Stimulated activated CD8-positive, alpha-beta memory T cell treated with anti-CD3 and anti-CD28 coated beads, Interleukin-12 subunit alpha, Interleukin-12 subunit beta, amount 100 ng/mL, for 24 hours (primary cell): Measurements from ENCODE around the gene MTM1.

Experiments used
- DNase-seq: peaks from one replicate; pipeline ENCODE4 v3.0.0-alpha.2; 2020; ENCODE audit errors: extremely low read depth

Gene MTM1

DNA sequence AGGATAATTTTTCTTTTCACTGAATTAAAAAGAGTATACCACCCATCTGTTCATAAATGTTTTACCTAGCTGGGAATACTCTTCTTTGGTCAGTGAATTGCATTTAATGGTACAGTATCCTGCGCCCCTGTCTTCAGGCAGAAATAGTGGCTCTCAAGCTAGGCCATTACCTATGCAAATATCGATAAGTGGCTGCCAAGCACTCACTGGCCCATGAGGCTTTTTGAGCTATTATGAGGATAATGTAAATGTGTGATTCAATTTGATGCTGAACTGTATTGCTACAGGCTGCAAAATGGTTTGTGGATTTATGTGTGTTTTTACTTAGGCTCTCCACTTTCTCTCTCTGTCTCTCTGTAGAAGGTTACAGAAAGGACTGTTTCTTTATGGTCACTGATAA, 94.7 kb downstream of the MTM1 start:
- no peak for DNase-seq

DNA sequence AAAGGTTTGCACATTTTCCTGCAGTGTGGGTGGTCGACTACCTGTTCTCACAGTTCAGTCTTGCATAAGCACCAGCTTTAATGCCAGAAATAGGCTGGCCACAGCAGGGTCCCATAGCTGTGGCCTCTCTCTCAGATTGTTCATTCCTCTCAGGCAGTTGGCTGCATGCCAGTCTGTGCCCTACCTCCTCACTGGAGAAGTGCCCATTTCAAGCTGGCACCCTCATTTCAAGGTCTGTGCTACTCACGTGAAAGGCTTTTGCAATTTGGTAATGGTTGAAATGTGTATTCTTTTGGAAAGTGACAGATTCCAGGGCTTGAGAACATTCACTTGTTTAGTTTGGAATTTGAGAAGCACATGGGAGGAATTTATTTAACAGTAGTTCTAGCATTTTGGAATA, 95.9 kb downstream of the MTM1 start:
- no peak for DNase-seq

DNA sequence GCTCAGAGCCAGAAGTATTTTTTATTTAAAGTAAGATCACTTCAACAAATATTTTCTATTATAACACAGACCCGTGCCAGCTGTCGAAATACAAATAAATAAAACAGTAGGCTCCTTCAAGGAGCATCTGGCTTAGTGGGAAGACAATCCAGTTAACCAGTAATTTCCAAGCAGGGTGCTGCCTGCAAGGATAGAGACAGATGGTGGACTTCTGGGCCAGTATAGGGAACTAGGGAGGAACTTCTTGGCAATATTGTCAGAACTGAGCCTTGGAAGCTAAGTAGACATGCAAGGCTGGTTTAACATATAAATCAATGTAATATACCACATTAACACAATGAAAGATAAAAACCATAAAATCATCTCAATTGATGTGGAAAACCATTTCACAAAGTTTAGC, 107.8 kb downstream of the MTM1 start:
- DNase-seq: no peak

DNA sequence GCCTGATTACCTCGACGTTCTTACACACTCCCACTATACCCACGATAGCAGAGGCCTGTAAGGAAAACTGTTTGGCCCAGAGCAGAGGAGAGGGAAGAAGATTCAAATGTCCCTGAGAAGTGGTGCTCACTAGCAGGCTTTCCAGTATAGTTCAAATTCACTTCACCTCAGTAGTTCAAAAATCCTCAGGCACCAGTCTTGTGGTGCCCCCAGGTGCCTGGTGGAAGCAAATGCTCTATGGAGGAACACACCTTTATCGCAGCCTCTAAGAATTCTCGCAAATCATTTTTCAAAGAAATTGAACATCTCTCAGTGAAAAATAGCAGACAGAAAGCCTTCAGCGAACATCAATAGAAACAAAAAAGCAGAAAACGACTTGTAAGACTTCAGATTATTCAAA, 112.6 kb downstream of the MTM1 start:
- DNase-seq: no peak

DNA sequence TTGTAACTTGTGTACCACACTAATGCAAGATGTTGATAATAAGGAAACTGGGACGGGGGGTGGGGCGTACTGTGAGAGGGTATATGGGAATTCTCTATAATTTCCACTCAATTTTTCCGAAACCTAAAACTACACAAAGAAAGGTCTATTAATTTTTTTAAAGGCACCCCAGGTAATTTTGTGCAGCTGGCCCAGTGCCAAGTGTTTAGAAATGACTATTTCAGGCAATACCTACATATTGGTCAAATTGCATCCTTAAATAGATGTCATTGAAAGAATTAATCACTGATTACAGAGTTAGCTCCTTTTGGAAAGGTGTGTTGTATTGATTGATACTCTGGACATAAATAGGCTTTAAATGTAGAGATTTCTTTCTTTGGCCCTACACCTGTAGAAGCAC, 114.7 kb downstream of the MTM1 start:
- DNase-seq: no peak

- DNase-seq: no peak
Observed at GRCh38 chrX:150683536-150684146, 115.2 kb downstream of the MTM1 start.

DNA sequence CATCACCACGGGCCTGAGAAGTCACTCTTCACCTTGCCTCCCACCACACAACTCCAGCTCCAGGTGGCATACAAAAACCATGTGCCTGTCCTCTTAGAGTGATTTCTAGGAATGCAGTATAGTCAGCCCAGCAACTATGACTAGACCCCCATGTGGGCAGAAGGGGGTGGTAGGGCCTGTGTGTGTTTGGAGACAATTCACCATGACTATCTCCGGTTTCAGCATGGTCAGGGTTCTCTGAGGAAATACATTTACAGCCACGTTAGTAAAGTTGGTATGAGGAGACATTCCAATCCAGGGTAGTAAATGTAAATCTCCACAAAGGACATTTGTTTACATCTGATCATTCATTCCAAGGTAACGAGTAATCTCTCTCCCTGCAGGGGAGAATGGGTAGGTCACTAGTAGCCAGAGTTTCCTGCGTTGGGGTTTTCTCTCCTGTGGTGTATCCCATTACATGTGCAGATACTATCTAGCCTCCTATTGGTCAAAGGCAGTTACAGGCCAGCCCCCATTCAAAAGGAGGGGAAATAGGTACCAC, 120.6 kb downstream of the MTM1 start:
- DNase-seq: no peak

GRCh38 chrX:150690126-150690525, 121.7 kb downstream of the MTM1 start:
- no peak for DNase-seq

DNA sequence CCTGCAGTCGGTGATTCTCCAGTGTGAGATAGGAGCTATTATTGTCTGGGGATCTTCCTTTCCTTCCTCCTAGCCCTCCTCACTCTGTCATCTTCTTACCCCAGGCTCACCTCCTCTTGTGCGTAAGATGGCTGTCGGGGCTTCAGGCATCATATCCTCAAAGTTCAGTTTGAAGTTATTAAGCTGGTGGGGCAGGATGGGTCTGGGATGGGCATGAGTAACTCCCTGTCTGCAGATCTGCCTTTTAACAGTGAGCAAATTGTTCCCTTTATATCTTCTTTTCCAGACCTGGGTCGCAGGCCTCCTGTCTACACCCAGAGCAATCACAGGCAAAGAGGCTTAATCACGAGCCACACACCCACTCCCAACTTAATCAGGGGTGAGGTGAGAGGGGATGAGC, 123.9 kb downstream of the MTM1 start:
- no peak for DNase-seq

DNA sequence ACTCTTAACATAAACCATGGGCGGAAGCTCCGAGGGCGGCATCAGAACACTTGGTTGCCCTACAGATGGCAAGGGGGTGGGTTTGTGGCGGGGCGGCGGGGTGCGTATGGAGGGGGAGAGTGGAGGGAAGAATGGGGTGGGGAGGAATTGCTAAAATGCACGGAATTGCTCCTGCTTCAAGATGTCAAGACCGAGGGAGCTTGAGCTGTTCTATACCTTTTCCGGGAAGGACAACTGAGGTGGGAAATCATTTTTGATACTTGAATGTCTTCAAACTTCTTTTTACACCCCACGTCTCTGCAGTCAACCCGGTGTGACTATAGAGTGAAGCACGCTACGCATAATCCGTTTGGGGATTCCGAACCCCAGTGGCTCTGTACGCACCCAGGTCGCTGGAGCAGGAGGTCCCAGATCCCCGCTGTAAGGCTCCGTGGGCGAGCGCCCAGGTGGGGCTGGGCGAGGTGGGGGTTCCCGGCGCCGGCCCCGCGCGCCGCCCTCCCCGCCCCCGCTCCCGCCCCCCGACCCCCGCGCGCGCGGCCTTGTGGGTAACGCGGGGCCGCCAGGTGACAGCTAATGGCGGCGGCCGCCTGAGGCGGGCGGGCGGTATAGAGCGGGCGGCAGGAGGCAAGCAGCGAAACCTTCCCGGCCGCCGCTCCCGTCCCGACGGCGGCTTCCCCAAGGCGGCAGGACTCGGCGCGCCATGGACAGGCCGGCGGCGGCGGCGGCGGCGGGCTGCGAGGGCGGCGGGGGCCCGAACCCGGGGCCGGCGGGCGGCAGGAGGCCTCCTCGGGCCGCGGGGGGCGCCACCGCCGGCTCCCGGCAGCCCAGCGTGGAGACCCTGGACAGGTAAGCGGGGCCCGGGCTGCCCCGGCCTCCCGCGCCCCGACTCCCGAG, 124.7 kb downstream of the MTM1 start, which contains the start of gene MTMR1:
Gene MTMR1 (plus strand): TSS at position 566 of the 894 bp plus-strand sequence. CDS start 135 bp downstream, at position 701.
- no peak for DNase-seq

GRCh38 chrX:150693725-150694574, 125.5 kb downstream of the MTM1 start:
- DNase-seq: no peak

GRCh38 chrX:150694738-150695410, 126.5 kb downstream of the MTM1 start:
- DNase-seq: no peak

DNA sequence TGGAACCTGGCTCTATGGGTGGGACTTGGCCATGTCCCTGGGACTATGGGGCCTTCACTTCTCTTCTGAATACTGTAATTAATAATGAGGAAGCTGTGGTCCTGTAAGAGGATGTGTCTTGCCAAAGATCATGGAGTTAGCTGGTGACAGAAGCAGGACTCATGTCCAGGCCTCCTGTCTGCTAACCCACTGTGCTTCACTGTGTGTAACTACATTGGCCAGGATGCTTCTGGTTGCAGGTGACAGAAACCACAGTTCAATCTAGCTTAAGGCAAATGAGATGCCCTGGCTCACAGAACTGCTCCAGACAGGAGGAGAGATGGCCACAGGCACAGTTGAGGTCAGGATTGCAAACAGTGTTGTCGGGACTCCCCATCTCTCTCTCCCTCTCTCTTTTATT, 127.9 kb downstream of the MTM1 start:
- no peak for DNase-seq

DNA sequence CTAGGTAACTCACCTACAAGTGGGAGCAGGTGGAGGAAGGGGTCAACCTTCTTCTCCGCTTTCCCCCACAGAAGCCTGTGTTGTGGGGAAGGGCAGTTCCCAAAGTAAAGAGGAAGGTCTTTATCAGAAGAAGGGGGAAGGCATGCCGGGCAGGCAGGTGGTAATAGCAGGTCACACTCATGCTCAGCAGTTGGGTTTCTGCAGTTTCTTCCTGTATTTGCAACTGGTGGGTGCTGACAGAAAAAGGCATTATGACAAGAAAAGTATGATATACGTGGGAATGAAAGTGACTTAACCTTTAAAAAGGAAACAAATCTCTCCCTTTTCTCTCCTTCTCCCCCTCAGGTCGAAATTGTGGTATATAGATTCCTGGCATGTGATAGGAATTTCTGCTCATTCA, 128.4 kb downstream of the MTM1 start:
- DNase-seq: no peak

DNA sequence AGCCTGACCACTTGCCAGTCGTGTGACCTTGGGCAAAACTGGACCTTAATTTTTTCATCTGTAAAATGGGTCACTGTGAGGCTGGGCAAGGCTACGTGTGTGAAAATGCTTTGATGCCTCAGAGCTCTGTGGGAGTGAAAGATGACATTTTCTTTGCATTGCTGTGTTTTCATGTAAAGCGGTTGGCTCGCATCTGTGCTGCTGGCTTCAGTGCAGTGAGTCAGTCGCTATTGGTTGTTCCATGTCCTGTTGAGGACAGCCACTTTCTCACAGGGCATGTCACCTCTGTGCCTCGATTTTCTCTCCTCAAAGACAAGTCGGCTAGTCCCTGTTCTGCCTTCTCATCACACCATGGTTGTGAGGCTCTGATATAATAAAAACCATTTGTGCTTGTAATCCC, 129.2 kb downstream of the MTM1 start:
- DNase-seq: no peak

DNA sequence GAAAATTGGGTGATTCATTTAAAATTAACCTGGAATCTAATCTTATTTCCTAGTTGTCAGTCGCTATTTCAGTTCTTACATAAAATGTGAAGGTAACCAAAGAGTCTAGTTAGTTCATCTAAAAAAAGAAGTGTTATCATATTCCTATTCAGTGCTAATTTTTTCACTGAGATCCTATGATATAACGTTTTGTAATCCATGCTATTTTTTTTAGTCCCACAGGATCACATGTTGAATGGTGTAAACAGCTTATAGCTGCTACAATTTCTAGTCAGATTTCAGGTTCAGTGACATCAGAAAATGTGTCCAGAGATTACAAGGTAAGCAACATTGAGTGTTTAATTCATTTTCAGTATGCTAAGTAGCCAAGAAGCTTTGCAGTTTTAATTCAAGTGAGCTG, 130.6 kb downstream of the MTM1 start:
- no peak for DNase-seq

DNA sequence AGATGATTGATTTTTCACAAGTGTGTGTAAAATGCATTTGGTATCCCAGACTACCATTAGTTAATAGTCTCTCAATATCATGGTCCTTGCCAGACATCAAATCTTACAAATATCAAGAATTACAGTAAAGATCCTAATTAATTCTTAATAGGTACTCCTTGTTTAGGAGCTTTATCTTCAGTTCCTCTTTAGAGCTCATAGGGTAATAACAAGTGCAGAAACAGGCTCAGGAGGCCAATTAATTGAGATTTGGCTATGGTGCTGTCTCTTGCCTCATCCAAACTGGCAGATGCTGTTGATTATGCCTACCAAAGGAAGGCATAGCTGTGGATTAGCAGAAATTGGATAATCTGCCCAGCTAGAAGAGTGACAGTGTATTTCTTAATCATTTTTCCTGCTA, 131.7 kb downstream of the MTM1 start:
- no peak for DNase-seq

DNA sequence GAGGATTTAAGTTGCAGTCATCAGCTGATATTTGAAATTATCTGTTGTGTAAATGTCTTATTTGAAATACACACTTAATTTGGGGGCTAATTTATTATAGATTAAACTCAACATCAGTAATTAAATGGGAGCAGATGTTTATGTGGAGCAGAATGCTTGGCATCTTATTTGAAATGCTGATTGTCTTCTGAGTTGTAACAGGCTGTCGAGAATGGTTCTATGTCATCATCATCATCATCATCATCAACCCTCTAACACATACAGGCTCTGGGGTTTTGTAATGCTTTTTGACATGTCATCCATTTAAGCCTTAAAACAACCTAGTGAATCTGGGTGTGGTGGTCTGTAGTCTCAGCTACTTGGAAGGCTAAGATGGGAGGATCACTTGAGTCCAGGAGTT, 133.0 kb downstream of the MTM1 start:
- DNase-seq: no peak

DNA sequence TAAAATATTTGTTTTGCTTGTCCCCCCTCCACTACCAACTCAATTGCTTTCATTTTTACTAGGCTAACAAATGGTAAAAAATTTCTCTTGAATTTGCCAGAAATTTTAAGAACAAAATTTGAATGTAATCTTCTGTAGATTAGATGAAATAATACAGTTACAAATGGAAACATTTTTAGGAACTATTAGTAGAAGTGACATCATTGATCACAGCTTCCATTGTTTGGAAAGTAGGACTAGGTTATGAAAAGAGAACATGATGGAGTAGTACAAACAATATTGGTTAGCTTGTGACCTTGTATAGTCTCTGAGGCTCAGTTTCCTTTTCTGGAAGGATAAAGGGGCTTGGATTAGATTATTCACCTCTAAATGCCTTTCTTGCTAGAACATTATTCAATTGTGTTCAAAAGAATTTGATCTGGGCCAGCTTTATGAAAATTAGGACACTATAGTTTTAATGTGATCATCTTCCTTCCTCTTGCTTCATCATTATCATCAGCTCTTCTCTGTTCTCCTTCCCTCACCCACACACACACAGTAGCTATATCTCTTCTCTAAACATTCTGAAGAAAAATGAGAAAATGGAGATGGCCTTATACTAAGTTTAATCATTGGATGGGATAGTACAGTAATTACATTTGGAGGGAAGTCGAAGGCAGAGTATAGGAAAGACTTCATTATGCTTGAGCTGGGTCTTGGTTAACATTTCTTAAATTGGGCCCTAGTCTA, 134.7 kb downstream of the MTM1 start:
- DNase-seq: no peak

- no peak for DNase-seq
Observed at GRCh38 chrX:150703695-150703974, 135.2 kb downstream of the MTM1 start.

DNA sequence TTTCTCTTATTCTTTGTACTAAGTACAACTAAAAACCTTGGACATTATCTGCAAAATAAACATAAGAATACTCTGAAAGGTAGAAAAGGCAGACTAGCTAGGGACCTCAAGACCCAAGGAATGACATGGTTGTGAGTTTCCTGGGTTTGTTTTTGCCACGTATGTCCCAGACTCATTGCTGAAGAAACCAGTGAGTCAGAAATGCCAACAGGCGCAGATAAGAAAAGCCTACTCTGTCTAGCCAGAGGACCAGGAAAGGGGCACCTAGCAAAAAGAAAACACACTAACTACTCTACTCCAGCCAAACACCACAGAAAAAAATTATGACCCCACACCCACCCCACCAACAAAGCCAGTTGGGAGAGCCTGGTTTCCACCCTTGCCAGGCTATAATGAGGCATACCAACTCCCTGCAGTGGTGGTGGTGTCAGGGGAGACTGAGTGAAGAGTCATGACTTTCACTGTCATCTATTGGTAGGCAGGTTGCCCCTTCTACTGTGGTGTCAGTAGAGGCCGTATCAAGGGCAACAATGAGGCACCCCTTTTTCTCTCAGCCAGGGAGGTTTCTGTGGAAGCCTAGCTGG, 135.7 kb downstream of the MTM1 start:
- DNase-seq: no peak
